DOHH2 (cell line): ENCODE data around the gene CRY1.

Experiments used
- H3F3A ChIP-seq: fragments of 200-600 bp; sonication (generic), shearing (Covaris generic); 2 replicates; pipeline ENCODE4 v1.6.0; 2016; ENCODE audit warnings: antibody characterized with exemption, mild to moderate bottlenecking; ENCODE audit not compliant: control insufficient read depth, insufficient read depth
- H3K27ac ChIP-seq: fragments of 200-600 bp; sonication (generic); 2 replicates; pipeline ENCODE4 v1.5.1; 2014; ENCODE audit warnings: low read depth, mild to moderate bottlenecking, low read length, moderate library complexity
- H3K27me3 ChIP-seq: fragments of 200-600 bp; sonication (generic); 2 replicates; pipeline ENCODE4 v1.6.1; 2014; ENCODE audit warnings: mild to moderate bottlenecking, low read length, mixed read lengths; ENCODE audit not compliant: control insufficient read depth
- H3K36me3 ChIP-seq: fragments of 200-600 bp; sonication (generic); 2 replicates; pipeline ENCODE4 v1.6.1; 2014; ENCODE audit warnings: mild to moderate bottlenecking, low read length, moderate library complexity, mixed read lengths; ENCODE audit not compliant: control insufficient read depth
- H3K4me1 ChIP-seq: fragments of 200-600 bp; sonication (generic); 2 replicates; pipeline ENCODE4 v1.6.1; 2014; ENCODE audit warnings: mild to moderate bottlenecking, low read length, mixed read lengths; ENCODE audit not compliant: control insufficient read depth
- H3K4me2 ChIP-seq: fragments of 200-600 bp; sonication (generic); 2 replicates; pipeline ENCODE4 v1.6.0; 2014; ENCODE audit warnings: mild to moderate bottlenecking, low read length, moderate library complexity
- H3K4me3 ChIP-seq: fragments of 200-600 bp; sonication (generic); 2 replicates; pipeline ENCODE4 v1.5.1; 2014; ENCODE audit warnings: mild to moderate bottlenecking, low read length, mixed read lengths
- H3K79me2 ChIP-seq: fragments of 200-600 bp; sonication (generic); 2 replicates; pipeline ENCODE4 v1.6.1; 2014; ENCODE audit warnings: mild to moderate bottlenecking, low read length, mixed read lengths; ENCODE audit not compliant: control insufficient read depth
- H3K9me2 ChIP-seq: fragments of 200-600 bp; sonication (generic); replicated peaks from 2 replicates; pipeline ENCODE4 v1.6.1; 2014; ENCODE audit warnings: mild to moderate bottlenecking, low read length, mixed read lengths; ENCODE audit not compliant: control insufficient read depth
- H3K9me3 ChIP-seq: fragments of 200-600 bp; sonication (generic); 2 replicates; pipeline ENCODE4 v1.6.1; 2014; ENCODE audit warnings: antibody characterized with exemption, low read length, mixed read lengths; ENCODE audit not compliant: control insufficient read depth, insufficient read depth
- H4K20me1 ChIP-seq: fragments of 200-600 bp; sonication (generic); 2 replicates; pipeline ENCODE4 v1.6.0; 2014; ENCODE audit warnings: low read depth, mild to moderate bottlenecking, antibody characterized with exemption, low read length, moderate library complexity; ENCODE audit not compliant: control insufficient read depth, insufficient read depth
- CTCF ChIP-seq: fragments of 200-600 bp; sonication (generic); IDR thresholded peaks from one replicate; pipeline ENCODE4 v1.5.1; 2014; ENCODE audit warnings: antibody characterized with exemption, mild to moderate bottlenecking, low read depth, low read length; ENCODE audit not compliant: poor library complexity, severe bottlenecking
- EZH2phosphoT487 ChIP-seq: fragments of 200-600 bp; sonication (generic); IDR thresholded peaks from 2 replicates; pipeline ENCODE4 v1.6.1; 2017; ENCODE audit warnings: borderline replicate concordance, mild to moderate bottlenecking, antibody characterized with exemption, low read length, moderate library complexity, mixed read lengths

CRY1 gene

GRCh38 chr12:106976668-106977067, 116.7 kb downstream of the CRY1 start:
- no peak overlapping the region for H3K27ac ChIP-seq
- no peak for TF ChIP-seq EZH2phosphoT487
- TF ChIP-seq CTCF = no peak

GRCh38 chr12:106975993-106976658, 117.2 kb downstream of the CRY1 start:
- H3K27ac ChIP-seq = no peak overlapping the region
- H3K36me3 ChIP-seq = peaks cover 27% of the 10 kb centered on the region
- peaks cover 21% of the 10 kb centered on the region for H3K4me1 ChIP-seq
- no peak overlapping the region for H3K4me2 ChIP-seq
- no peaks in the 10 kb centered on the region for H3F3A ChIP-seq
- no peaks in the 10 kb centered on the region for H3K9me2 ChIP-seq
- no peaks in the 10 kb centered on the region for H4K20me1 ChIP-seq
- TF ChIP-seq EZH2phosphoT487 (no peak), CTCF (no peak)
- H3K27me3 ChIP-seq = no peaks in the 10 kb centered on the region
- no peaks in the 10 kb centered on the region for H3K9me3 ChIP-seq
- H3K79me2 ChIP-seq = peaks cover 9% of the 10 kb centered on the region; the same call in 1 of the 2 replicates
- no peak overlapping the region for H3K4me3 ChIP-seq

More at GRCh38 chr12:106976668-106977067, 116.7 kb downstream of the CRY1 start:
- Histone ChIP-seq H3F3A (no peaks in the 10 kb centered on the region), H3K79me2 (peaks cover 9% of the 10 kb centered on the region; the same call in 1 of the 2 replicates), H4K20me1 (no peaks in the 10 kb centered on the region), H3K36me3 (peaks cover 21% of the 10 kb centered on the region), H3K4me2 (no peak overlapping the region), H3K9me3 (no peaks in the 10 kb centered on the region), H3K9me2 (no peaks in the 10 kb centered on the region), H3K4me3 (no peak overlapping the region), H3K4me1 (peaks cover 21% of the 10 kb centered on the region), H3K27me3 (no peaks in the 10 kb centered on the region)

- Histone ChIP-seq H3K79me2 (peaks cover 9% of the 10 kb centered on the region; the same call in 1 of the 2 replicates), H4K20me1 (no peaks in the 10 kb centered on the region), H3K27me3 (no peaks in the 10 kb centered on the region), H3K4me3 (no peak overlapping the region), H3K4me2 (peak overlapping the region; percentile 70; the same call in 1 of the 2 replicates), H3K9me3 (no peaks in the 10 kb centered on the region), H3K27ac (peak overlapping the region; percentile 48; the same call in 1 of the 2 replicates), H3K4me1 (peaks cover 21% of the 10 kb centered on the region), H3F3A (no peaks in the 10 kb centered on the region), H3K9me2 (no peaks in the 10 kb centered on the region), H3K36me3 (peaks cover 34% of the 10 kb centered on the region)
- no peak for TF ChIP-seq CTCF
- no peak for TF ChIP-seq EZH2phosphoT487
Measured at GRCh38 chr12:106975098-106975497, 118.3 kb downstream of the CRY1 start.
